ENCODE measurements around the gene AZGP1. TPM values are rescaled to one million over a fixed set of nuclear protein-coding genes. Genes with fewer than 3 reads are reported as not detected.
A peak's percentile ranks its signal among the peaks of the same experiment; 100 is the strongest.

AZGP1 gene
- total RNA-seq, 4 donors from 2014 or later = 68.7 to 182 (median 111) TPM

- Histone ChIP-seq H3K36me3 (no peaks in the 10 kb centered on the region), H3K4me1 (peaks cover 0 to under 1% (median 0%) of the 10 kb centered on the region in 4 donors), H3K9me3 (peaks cover 0 to 15% (median 0%) of the 10 kb centered on the region in 4 donors), H3K27me3 (no peaks in the 10 kb centered on the region), H3K4me3 (no peak overlapping the region), H3K27ac (peak overlapping the region in 1 of 4 donors; percentile 27)
- TF ChIP-seq EP300 (IDR thresholded peaks at IDR 0.05) = no peak
- TF ChIP-seq CTCF (IDR thresholded peaks at IDR 0.05) = peak; percentile 19 to 51 (median 32)
- WGBS, 2 donors = 40 to 46% methylated on average over 3 of the region's 3 CpGs
- no peak for DNase-seq (ENCODE audit: low spot score in 2 of 2)
Observed at GRCh38 chr7:99949645-99950228, 26.1 kb downstream of the AZGP1 start.

GRCh38 chr7:99947608-99948007 is 28.2 kb downstream of the AZGP1 start:
- no peak for DNase-seq (ENCODE audit: low spot score in 2 of 2)
- no peak for TF ChIP-seq EP300 (IDR thresholded peaks at IDR 0.05)
- TF ChIP-seq CTCF (IDR thresholded peaks at IDR 0.05) = no peak
- TF ChIP-seq POLR2A (IDR thresholded peaks at IDR 0.05) = no peak
- no peak overlapping the region for H3K4me3 ChIP-seq
- H3K9me3 ChIP-seq = peaks cover 0 to 15% (median 0%) of the 10 kb centered on the region in 4 donors
- 83 to 84% methylated on average over 1 of the region's 1 CpG for WGBS, 2 donors
- H3K27me3 ChIP-seq = no peaks in the 10 kb centered on the region
- H3K36me3 ChIP-seq = no peaks in the 10 kb centered on the region
- H3K27ac ChIP-seq = no peak overlapping the region
- H3K4me1 ChIP-seq = peaks cover 0 to 13% (median 0%) of the 10 kb centered on the region in 4 donors

GRCh38 chr7:99944497-99945070 is 31.2 kb downstream of the AZGP1 start:
- TF ChIP-seq CTCF (IDR thresholded peaks at IDR 0.05) = no peak
- no peak for TF ChIP-seq EP300 (IDR thresholded peaks at IDR 0.05)
- no peak for TF ChIP-seq POLR2A (IDR thresholded peaks at IDR 0.05)
- 52 to 53% methylated on average over 4 of the region's 4 CpGs for WGBS, 2 donors
- peaks cover 0 to 1% (median 0%) of the 10 kb centered on the region in 4 donors for H3K9me3 ChIP-seq
- no peaks in the 10 kb centered on the region for H3K27me3 ChIP-seq
- DNase-seq (ENCODE audit: low spot score in 2 of 2) = no peak
- no peaks in the 10 kb centered on the region for H3K36me3 ChIP-seq
- H3K4me3 ChIP-seq = no peak overlapping the region
- peaks cover 0 to 13% (median 0%) of the 10 kb centered on the region in 4 donors for H3K4me1 ChIP-seq
- H3K27ac ChIP-seq = peak overlapping the region in 3 of 4 donors; percentile 21 to 74 (median 74)

GRCh38 chr7:99943641-99944496 is 32.0 kb downstream of the AZGP1 start:
- Histone ChIP-seq H3K27ac (peak overlapping the region; percentile 21 to 74 (median 65)), H3K4me1 (peaks cover 0 to 13% (median 0%) of the 10 kb centered on the region in 4 donors), H3K4me3 (no peak overlapping the region), H3K36me3 (no peaks in the 10 kb centered on the region), H3K9me3 (peaks cover 0 to 8% (median 0%) of the 10 kb centered on the region in 4 donors), H3K27me3 (no peaks in the 10 kb centered on the region)
- WGBS, 2 donors = 19% methylated on average over 14 of the region's 14 CpGs
- peak in 1 of 2 donors; percentile 45 for TF ChIP-seq EP300 (IDR thresholded peaks at IDR 0.05)
- TF ChIP-seq CTCF (IDR thresholded peaks at IDR 0.05) = no peak
- DNase-seq (ENCODE audit: low spot score in 2 of 2) = no peak
